GM12874 (cell line): Measurements from ENCODE around the gene OR11A1.

Experiments
- CTCF ChIP-seq: IDR thresholded peaks from 2 replicates; pipeline ENCODE4 v1.5.1; 2011; ENCODE audit warnings: low read depth, mild to moderate bottlenecking, control low read depth, low read length, moderate library complexity; ENCODE audit not compliant: insufficient read depth

The OR11A1 gene

GRCh38 chr6:29499704-29500103, 42.8 kb upstream of the OR11A1 start:
- TF ChIP-seq CTCF, result no peak

- no peak for TF ChIP-seq CTCF
Observed at GRCh38 chr6:29496961-29497360, 40.1 kb upstream of the OR11A1 start.

GRCh38 chr6:29495571-29495970, 38.7 kb upstream of the OR11A1 start:
- TF ChIP-seq CTCF, result no peak

GRCh38 chr6:29494131-29494530, 37.3 kb upstream of the OR11A1 start:
- no peak for TF ChIP-seq CTCF

GRCh38 chr6:29493261-29493660, 36.4 kb upstream of the OR11A1 start:
- TF ChIP-seq CTCF, result no peak

- no peak for TF ChIP-seq CTCF
Observed at GRCh38 chr6:29491574-29491973, 34.7 kb upstream of the OR11A1 start.

GRCh38 chr6:29490552-29490951, 33.7 kb upstream of the OR11A1 start:
- TF ChIP-seq CTCF, result no peak

- no peak for TF ChIP-seq CTCF
Observed at GRCh38 chr6:29490055-29490454, 33.2 kb upstream of the OR11A1 start.
